AG04450 (cell line): Measurements from ENCODE around the gene PHC2. TPM values are rescaled to one million over a fixed set of nuclear protein-coding genes. Genes with fewer than 3 reads are reported as not detected.
A peak's percentile ranks its signal among the peaks of the same experiment; 100 is the strongest.

Experiments used
- CTCF ChIA-PET: fragments of 300-600, 350-600 bp; formaldehyde crosslinking; extraction: SDS; loops from one replicate; lab custom pipeline; 2022; ENCODE audit warnings: antibody characterized with exemption, inconsistent platforms; lab: Charles Lee
- POLR2A ChIA-PET: fragments of 350-600 bp; formaldehyde crosslinking; extraction: SDS; loops from one replicate; lab custom pipeline; 2021; ENCODE audit warnings: antibody characterized with exemption, inconsistent platforms; lab: Yijun Ruan, JAX
- DNase-seq: peaks from one replicate; pipeline ENCODE4 v3.0.0-alpha.2; 2011; ENCODE audit warnings: low read depth, low spot score
- H3K27ac ChIP-seq: one replicate; pipeline ENCODE4 v1.5.1; 2012; ENCODE audit warnings: low read depth, low read length, control low read depth
- H3K27me3 ChIP-seq: one replicate; pipeline ENCODE4 v1.6.0; 2012; ENCODE audit warnings: low read length; ENCODE audit not compliant: control insufficient read depth, insufficient read depth
- H3K4me3 ChIP-seq: 2 replicates; pipeline ENCODE4 v1.5.1; 2011; ENCODE audit warnings: mild to moderate bottlenecking, low read depth, low read length, control low read depth
- H3K9me3 ChIP-seq: 2 replicates; pipeline ENCODE4 v1.5.1; 2012; ENCODE audit warnings: low read length; ENCODE audit not compliant: control insufficient read depth, insufficient read depth
- CTCF ChIP-seq: IDR thresholded peaks from 2 replicates; pipeline ENCODE4 v1.5.1; 2011; ENCODE audit warnings: low read depth, low read length, control low read depth, inconsistent platforms
- polyA plus RNA-seq: library from polyadenylated mRNA; depleted of rRNA; stranded (reverse); fragments of >200 nt; gene quantifications from 2 replicates; pipeline ENCODE4 v1.2.3, GENCODE V29; 2011

PHC2 gene
- polyA plus RNA-seq, 1 experiment: 47.1 TPM

- TF ChIP-seq CTCF: no peak
- POLR2A ChIA-PET: no interaction called here
- Histone ChIP-seq H3K27me3 (no peaks in the 10 kb centered on the region), H3K4me3 (no peak overlapping the region), H3K9me3 (no peaks in the 10 kb centered on the region), H3K27ac (no peak overlapping the region)
- CTCF ChIA-PET: interaction anchor here (1.6 to 10.7 kb wide), 2 partner anchors 168 to 174 kb away, joined by 3 to 212 read pairs; partner anchors contain the start of gene ZSCAN20
- no peak for DNase-seq
These were observed 129.5 kb downstream of the PHC2 start for GRCh38 chr1:33301273-33301984.

- H3K27ac ChIP-seq: no peak overlapping the region
- no peaks in the 10 kb centered on the region for H3K9me3 ChIP-seq
- TF ChIP-seq CTCF: no peak
- POLR2A ChIA-PET: no interaction called here
- no peak overlapping the region for H3K4me3 ChIP-seq
- no peaks in the 10 kb centered on the region for H3K27me3 ChIP-seq
- DNase-seq: peak; percentile 56
- CTCF ChIA-PET: interaction anchor here (0.6 to 10.7 kb wide), 3 partner anchors 8 to 169 kb away, joined by 3 to 212 read pairs (median 4); partner anchors contain the start of gene ZSCAN20
These were observed 130.2 kb downstream of the PHC2 start for GRCh38 chr1:33300673-33301072.

GRCh38 chr1:33299461-33300155 is 131.3 kb downstream of the PHC2 start:
- ChIA-PET POLR2A (interaction anchor here (0.5 to 0.7 kb wide), 2 partner anchors 22 to 651 kb away, joined by 7 to 10 read pairs; no protein-coding TSS in a partner anchor), CTCF (interaction anchor here (10.7 kb wide), 1 partner anchor 170 kb away, joined by 212 read pairs; the partner anchor contains the start of gene ZSCAN20)

GRCh38 chr1:33298623-33299277 is 132.1 kb downstream of the PHC2 start:
- Histone ChIP-seq H3K4me3 (no peak overlapping the region), H3K9me3 (no peaks in the 10 kb centered on the region), H3K27me3 (no peaks in the 10 kb centered on the region), H3K27ac (no peak overlapping the region)
- DNase-seq: no peak
- ChIA-PET POLR2A (interaction anchor here (0.5 to 0.6 kb wide), 2 partner anchors 162 to 650 kb away, joined by 7 to 11 read pairs; no protein-coding TSS in a partner anchor), CTCF (interaction anchor here (0.6 to 10.7 kb wide), 20 partner anchors 9 to 314 kb away, joined by 3 to 212 read pairs (median 5); partner anchors contain the start of gene ZSCAN20)
- TF ChIP-seq CTCF: peak; percentile 95

More at GRCh38 chr1:33299461-33300155, 131.3 kb downstream of the PHC2 start:
- H3K27ac ChIP-seq: no peak overlapping the region
- no peaks in the 10 kb centered on the region for H3K9me3 ChIP-seq
- no peak for DNase-seq
- TF ChIP-seq CTCF: no peak
- no peaks in the 10 kb centered on the region for H3K27me3 ChIP-seq
- H3K4me3 ChIP-seq: no peak overlapping the region
